ENCODE measurements around the gene CCDC141. TPM values are rescaled to one million over a fixed set of nuclear protein-coding genes. Genes with fewer than 3 reads are reported as not detected.
A peak's percentile ranks its signal among the peaks of the same experiment; 100 is the strongest.

CCDC141 gene
- total RNA-seq, 6 experiments from 2014 or later, result 0.03 to 0.05 TPM; not detected in 4

DNA sequence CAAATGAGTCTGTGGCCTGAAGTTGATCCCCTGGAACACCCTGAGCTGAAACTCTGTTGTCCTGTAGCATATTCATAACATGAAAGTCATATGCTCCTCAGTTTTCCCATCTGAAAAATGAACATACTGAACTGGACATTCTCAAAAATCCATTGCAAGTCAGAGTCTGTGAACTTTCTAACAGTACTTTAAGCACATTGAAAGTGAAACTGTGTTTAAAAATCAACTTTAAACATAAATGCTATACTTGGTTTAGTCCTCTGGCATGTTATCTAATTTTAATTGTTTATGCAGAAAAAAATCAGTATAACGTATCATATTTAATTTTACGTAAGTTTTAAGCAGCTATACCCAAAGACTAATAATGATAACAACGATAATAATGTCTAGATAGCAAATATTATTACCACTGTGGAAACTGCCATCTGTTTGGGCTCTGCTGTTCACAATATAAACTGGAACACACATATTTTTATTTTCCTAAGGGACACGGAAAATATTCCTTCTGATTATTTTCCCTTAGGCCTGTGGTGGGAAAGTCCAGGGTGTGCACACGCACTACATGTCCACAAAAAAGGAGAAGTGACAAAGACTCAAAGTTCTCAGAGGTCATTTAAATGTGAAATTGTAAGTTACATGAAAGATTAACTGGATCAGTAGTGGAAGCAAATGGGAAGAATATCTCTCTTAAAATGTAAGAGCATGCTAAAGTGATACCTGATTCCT, 186.6 kb downstream of the CCDC141 start:
- H3K4me3 Mint-ChIP-seq, result peak overlapping the region; percentile 75
- peaks cover 49% of the 10 kb centered on the region for H3K4me1 Mint-ChIP-seq (ENCODE audit: low read depth)

DNA sequence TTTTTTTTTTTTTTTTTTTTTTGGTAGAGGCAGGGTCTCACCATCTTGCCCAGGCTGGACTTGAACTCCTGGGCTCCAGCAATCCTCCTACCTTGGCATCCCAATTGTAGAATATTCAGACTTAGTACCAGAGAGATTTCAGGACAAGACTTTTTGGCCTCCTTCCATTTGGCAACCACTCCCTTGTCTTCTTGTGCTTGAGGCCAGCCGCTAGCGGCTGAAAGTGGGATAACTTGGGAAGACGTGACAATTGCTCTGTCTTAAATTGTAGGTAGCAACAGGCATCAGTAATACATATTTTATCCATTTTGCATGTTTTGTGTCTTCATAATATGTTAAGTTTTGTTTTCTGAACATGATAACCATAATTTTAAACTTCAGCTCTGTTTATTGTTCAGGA, 189.4 kb downstream of the CCDC141 start:
- H3K27ac Mint-ChIP-seq, result no peak overlapping the region
- TF ChIP-seq, protein P1, sequence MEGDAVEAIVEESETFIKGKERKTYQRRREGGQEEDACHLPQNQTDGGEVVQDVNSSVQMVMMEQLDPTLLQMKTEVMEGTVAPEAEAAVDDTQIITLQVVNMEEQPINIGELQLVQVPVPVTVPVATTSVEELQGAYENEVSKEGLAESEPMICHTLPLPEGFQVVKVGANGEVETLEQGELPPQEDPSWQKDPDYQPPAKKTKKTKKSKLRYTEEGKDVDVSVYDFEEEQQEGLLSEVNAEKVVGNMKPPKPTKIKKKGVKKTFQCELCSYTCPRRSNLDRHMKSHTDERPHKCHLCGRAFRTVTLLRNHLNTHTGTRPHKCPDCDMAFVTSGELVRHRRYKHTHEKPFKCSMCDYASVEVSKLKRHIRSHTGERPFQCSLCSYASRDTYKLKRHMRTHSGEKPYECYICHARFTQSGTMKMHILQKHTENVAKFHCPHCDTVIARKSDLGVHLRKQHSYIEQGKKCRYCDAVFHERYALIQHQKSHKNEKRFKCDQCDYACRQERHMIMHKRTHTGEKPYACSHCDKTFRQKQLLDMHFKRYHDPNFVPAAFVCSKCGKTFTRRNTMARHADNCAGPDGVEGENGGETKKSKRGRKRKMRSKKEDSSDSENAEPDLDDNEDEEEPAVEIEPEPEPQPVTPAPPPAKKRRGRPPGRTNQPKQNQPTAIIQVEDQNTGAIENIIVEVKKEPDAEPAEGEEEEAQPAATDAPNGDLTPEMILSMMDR (IDR thresholded peaks at IDR 0.05), result no peak
- no peaks in the 10 kb centered on the region for H3K36me3 Mint-ChIP-seq (ENCODE audit: low read depth)
- no peak overlapping the region for H3K4me3 Mint-ChIP-seq
- no peaks in the 10 kb centered on the region for H3K27me3 Mint-ChIP-seq (ENCODE audit: insufficient read depth)
- peaks cover 43% of the 10 kb centered on the region for H3K4me1 Mint-ChIP-seq (ENCODE audit: low read depth)
- DNase-seq, result peak; percentile 17
- no peaks in the 10 kb centered on the region for H3K9me3 Mint-ChIP-seq

More for the DNA sequence above, 186.6 kb downstream of the CCDC141 start:
- H3K9me3 Mint-ChIP-seq, result no peaks in the 10 kb centered on the region
- H3K27me3 Mint-ChIP-seq (ENCODE audit: insufficient read depth), result no peaks in the 10 kb centered on the region; the same call in 1 of the 2 replicates
- TF ChIP-seq, protein P1 (IDR thresholded peaks at IDR 0.05), result no peak
- H3K27ac Mint-ChIP-seq, result peak overlapping the region; percentile 86
- no peak for DNase-seq
- H3K36me3 Mint-ChIP-seq (ENCODE audit: low read depth), result no peaks in the 10 kb centered on the region

DNA sequence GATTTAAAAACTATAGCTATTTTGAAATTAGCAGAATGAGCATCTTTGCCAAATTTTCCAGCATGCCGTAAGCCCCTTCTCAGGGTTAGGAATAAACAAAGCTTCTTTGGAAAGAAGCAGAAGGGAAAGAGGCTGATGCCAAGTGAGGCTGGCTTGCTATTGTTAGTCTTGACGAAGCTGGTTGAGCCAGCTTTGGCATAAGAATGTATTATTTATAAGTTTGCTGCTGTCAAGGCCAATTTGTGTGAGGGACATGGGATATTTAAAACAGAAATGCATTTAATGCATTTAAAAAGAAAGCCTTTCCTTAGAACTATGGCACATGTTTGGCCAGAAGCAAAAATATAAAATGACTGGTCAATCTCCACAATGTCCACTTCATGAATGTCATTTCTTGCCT, 190.2 kb downstream of the CCDC141 start:
- Mint-ChIP-seq H3K27ac (no peak overlapping the region), H3K27me3 (ENCODE audit: insufficient read depth) (no peaks in the 10 kb centered on the region), H3K9me3 (no peaks in the 10 kb centered on the region), H3K4me1 (ENCODE audit: low read depth) (peaks cover 40% of the 10 kb centered on the region), H3K36me3 (ENCODE audit: low read depth) (no peaks in the 10 kb centered on the region), H3K4me3 (no peak overlapping the region)
- TF ChIP-seq, protein P1 (IDR thresholded peaks at IDR 0.05), result no peak
- no peak for DNase-seq

DNA sequence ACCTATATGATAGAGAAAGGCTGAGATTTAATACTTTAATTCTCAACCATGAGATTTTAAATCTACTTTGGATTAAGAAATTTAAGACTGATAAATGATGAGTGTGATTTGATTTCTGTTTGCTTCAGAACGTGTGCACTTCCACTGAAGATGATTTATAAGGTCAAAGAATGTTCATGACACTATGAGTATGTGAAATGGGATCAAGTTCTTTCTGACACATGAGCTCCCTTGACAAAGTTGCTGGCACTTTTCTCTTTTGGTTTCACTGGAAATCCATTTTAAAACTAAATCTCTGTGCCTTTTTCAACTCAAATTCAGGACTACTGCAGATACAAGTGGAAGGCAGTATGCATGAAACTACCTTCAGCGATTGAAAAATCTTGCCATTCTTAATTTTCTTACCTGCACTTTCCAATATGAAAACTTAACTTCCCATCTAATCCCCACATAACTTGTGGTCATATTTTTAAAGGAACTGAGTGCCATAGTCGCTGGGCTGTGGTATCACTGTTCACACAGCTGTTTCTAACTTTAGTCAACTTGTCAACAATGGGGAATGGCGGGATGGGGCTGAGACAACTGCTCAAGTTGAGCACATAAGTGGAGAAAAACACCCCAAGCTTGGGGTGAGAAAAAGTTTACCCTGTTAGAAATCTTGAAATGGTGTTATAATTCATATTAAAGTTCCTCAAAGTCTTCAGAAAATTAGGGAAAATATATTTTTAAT, 190.9 kb downstream of the CCDC141 start:
- no peak for DNase-seq
- Mint-ChIP-seq H3K27me3 (ENCODE audit: insufficient read depth) (no peaks in the 10 kb centered on the region), H3K36me3 (ENCODE audit: low read depth) (no peaks in the 10 kb centered on the region), H3K27ac (no peak overlapping the region), H3K9me3 (no peaks in the 10 kb centered on the region), H3K4me1 (ENCODE audit: low read depth) (peaks cover 39% of the 10 kb centered on the region), H3K4me3 (no peak overlapping the region)
- TF ChIP-seq, protein P1 (IDR thresholded peaks at IDR 0.05), result no peak

DNA sequence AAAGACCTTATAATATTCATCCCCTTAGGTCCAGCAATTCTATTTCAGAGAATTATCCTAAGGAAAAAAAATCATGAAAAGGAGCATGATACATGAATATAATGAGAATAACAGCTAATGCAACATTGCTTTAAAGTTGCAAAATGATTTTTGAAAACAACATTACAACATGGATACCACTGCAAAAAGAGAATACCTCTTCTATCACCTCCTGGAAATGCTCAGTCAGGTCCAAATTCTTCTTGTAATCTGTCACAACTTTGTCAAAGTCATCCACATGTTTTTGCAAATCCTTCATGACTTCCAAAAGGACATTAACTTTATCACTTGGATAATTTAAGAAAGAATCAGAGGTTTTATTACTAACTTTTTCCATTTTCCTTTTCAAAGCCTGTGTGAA, 194.8 kb downstream of the CCDC141 start:
- Mint-ChIP-seq H3K27me3 (ENCODE audit: insufficient read depth) (peaks cover 3% of the 10 kb centered on the region), H3K4me1 (ENCODE audit: low read depth) (peaks cover 27% of the 10 kb centered on the region), H3K4me3 (no peak overlapping the region), H3K27ac (no peak overlapping the region), H3K9me3 (no peaks in the 10 kb centered on the region), H3K36me3 (ENCODE audit: low read depth) (no peaks in the 10 kb centered on the region)
- no peak for DNase-seq
- TF ChIP-seq, protein P1 (IDR thresholded peaks at IDR 0.05), result no peak

Measured in HFFc6 (cell line).